Hindlimb muscle (tissue), 1 donor: ENCODE measurements around the gene GDF9. TPM values are rescaled to one million over a fixed set of nuclear protein-coding genes. Genes with fewer than 3 reads are reported as not detected.
A peak's percentile ranks its signal among the peaks of the same experiment; 100 is the strongest.

ENCODE experiments used
- DNase-seq: peaks from one replicate; pipeline ENCODE4 v3.0.0-alpha.2; 2013
- polyA plus RNA-seq: library from polyadenylated mRNA; unstranded; fragments of 120-200 nt; gene quantifications from one replicate; pipeline ENCODE4 v1.2.1, GENCODE V29; 2013; ENCODE audit not compliant: insufficient read length

Gene GDF9
- polyA plus RNA-seq, 1 donor, result 0.83 TPM

- no peak for DNase-seq
Observed at GRCh38 chr5:132834057-132834456, 32.2 kb downstream of the GDF9 start.

DNA sequence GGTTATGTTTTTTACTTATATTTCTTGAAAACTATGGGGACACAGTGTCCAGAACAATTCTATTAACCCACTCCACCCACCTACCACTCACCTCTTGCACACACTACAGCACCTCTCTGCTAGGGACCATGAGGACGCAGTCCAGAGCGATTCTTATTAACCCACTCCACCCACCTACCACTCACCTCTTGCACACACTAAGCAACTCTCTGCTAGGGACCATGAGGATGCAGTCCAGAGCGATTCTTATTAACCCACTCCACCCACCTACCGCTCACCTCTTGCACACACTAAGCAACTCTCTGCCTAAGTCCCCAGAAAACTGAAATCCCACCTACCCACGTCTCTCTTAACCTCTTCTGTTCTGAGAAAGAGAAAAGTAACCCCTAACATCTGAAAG, 33.7 kb downstream of the GDF9 start:
- DNase-seq, result no peak

GRCh38 chr5:132831095-132831860, 35.0 kb downstream of the GDF9 start:
- no peak for DNase-seq

GRCh38 chr5:132830436-132831094, 35.7 kb downstream of the GDF9 start, which contains the start of gene SHROOM1:
SHROOM1 (minus strand) TSS chr5:132830647; CDS start chr5:132826140, 4,507 bp downstream.
- DNase-seq, result peak; percentile 51

GRCh38 chr5:132829742-132830435, 36.4 kb downstream of the GDF9 start:
- peak; percentile 86 for DNase-seq

DNA sequence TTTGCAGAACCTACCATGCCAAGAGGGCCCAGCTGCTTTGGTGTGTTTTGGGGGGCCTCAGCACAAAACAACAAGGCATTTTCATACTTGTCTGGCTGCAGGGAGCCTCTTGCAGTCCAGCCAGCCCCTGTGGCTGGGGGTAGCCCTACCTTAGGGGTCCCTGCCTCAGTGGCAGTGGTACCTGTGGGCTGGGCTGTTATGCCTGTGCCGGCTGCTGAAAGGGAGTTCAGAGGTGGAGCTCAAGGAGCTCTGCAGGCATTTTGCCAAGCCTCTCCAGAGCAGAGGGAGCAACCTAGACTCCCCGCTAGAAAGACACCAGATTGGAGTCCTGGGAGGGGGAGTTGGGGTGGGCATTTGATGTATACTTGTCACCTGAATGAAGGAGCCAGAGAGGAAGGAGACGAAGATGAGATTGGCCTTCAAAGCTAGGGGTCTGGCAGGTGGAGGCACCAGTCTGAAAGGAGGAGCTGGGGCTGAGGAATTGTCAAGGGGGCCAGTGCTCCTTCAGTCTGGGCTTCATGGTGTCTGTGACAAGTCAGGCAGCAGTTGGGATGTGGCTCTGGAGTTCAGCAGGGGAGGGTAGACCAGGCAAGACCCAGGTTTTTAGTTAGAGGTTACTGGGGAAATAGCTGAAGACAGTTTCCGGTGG, 37.3 kb downstream of the GDF9 start:
- DNase-seq, result no peak

GRCh38 chr5:132827943-132828673, 38.2 kb downstream of the GDF9 start:
- DNase-seq, result no peak

DNA sequence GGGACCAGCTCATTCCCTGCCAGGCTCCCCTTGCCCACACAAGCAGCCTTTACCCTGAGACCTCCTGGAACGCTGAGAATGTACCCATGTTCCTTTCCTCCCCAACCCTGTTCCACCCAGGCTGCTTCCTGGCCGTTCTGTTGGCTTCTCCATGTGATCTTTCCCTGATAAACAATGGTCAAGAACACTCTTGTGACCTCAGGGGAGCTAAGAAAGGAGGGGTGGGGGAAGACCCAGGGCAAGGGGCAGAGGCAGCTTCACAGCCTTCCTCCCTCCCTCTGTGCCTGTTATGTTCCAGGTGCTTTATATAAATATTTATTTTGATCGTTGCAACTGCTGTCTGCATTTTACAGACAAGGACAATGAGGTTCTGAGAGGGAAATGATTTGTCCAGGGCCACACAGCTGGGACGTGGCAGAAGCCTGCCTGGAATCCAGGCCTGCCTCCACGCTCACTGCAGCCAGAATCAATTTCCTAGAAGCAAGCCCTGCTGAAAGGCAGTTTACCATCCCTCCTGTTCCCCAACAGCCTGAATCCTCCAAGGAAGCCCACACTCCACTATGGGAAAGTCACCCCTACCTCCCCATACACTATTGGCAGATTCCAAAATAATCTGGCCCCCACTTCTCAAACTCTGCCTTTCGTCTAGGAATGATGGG, 39.7 kb downstream of the GDF9 start:
- no peak for DNase-seq

GRCh38 chr5:132825834-132826391, 40.4 kb downstream of the GDF9 start:
- DNase-seq, result no peak

- DNase-seq, result no peak
Observed at GRCh38 chr5:132825033-132825833, 41.0 kb downstream of the GDF9 start.

DNA sequence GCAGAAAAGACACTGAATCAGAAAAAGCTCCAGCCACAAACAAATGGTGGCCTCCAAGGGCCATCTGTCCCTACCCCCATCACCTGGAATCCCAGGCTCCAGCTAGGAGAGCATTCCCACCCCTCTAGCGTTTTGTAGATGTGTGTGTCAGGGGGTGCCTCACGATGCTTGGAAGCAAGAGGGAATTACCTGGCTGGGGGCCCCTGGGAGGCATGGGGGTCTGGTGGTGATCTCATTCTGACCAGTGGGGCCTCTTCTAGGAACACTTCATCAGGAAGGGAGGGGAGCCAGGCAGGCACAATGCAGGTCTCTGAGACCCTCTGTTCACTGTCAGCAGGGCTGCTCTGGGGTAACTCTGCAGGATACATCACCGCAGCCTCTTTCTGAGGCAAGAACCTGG, 41.8 kb downstream of the GDF9 start:
- no peak for DNase-seq

GRCh38 chr5:132823481-132824050, 42.7 kb downstream of the GDF9 start:
- no peak for DNase-seq

GRCh38 chr5:132822650-132823480, 43.4 kb downstream of the GDF9 start:
- DNase-seq, result peak; percentile 50

GRCh38 chr5:132821791-132822190, 44.5 kb downstream of the GDF9 start:
- DNase-seq, result no peak

- DNase-seq, result no peak
Observed at GRCh38 chr5:132821350-132821749, 44.9 kb downstream of the GDF9 start.

DNA sequence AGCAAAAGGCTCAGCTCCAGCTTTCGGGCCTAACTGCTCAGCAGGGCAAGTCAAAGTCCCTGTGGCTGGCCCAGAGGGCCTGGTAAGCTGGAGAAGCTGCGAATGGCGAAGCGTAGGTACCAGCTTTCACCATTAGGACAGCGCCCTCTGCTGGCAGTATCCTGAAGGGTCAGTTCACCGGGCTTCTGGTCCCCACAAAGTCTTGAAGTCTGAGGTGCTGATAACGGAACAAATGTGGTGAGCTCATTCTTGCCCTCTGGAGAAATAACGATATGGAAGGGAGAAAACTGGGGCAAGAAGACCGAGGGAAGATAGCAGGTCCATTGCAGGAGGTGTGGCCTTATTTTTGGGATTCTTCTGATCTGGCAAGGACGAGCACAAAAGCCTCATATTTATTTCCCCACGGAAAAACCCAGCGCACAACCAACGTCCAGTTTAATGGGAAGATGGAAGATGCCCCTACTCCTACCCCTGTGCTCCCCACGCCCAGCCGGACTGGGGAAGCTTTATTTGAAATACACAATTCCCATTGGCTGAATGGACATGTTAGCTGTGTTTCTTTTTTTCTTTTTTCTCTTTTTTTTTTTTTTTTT, 46.0 kb downstream of the GDF9 start:
- peak; percentile 81 for DNase-seq

- no peak for DNase-seq
Observed at GRCh38 chr5:132819468-132819867, 46.8 kb downstream of the GDF9 start.

GRCh38 chr5:132817011-132817410, 49.3 kb downstream of the GDF9 start:
- no peak for DNase-seq

- DNase-seq, result no peak
Observed at GRCh38 chr5:132816554-132816953, 49.7 kb downstream of the GDF9 start.
